Measurements from ENCODE around the gene NCR3LG1. TPM values are rescaled to one million over a fixed set of nuclear protein-coding genes. Genes with fewer than 3 reads are reported as not detected.

The NCR3LG1 gene
- total RNA-seq, 1 donor from 2014 or later = 1.2 TPM

DNA sequence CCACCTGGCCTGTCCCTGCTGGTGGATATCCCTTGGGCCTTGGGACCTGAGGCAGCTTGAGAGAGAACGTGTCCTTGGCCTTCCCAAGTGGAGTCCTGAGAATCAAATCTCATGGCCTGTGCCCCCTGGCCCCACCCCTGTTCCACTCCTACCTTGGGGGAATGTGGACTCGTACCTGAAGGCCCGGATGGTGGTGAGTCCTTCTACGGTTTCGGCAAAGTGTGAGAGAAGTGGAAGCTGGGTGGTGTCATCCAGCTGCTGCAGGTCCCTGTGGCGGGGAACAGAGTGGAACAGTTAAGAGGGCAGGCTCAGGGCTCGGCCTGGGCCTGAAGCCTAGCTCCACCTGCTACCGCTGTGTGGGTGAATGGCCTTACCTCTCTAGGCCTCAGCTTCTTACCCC is 50.9 kb downstream of the NCR3LG1 start:
- no peak for DNase-seq (ENCODE audit: low read depth)
- no peak for TF ChIP-seq CTCF (conservative IDR thresholded peaks at IDR 0.05; ENCODE audit: low read depth, low read length)
- no peak overlapping the region for H3K4me3 ChIP-seq (ENCODE audit: low read depth, low read length)

DNA sequence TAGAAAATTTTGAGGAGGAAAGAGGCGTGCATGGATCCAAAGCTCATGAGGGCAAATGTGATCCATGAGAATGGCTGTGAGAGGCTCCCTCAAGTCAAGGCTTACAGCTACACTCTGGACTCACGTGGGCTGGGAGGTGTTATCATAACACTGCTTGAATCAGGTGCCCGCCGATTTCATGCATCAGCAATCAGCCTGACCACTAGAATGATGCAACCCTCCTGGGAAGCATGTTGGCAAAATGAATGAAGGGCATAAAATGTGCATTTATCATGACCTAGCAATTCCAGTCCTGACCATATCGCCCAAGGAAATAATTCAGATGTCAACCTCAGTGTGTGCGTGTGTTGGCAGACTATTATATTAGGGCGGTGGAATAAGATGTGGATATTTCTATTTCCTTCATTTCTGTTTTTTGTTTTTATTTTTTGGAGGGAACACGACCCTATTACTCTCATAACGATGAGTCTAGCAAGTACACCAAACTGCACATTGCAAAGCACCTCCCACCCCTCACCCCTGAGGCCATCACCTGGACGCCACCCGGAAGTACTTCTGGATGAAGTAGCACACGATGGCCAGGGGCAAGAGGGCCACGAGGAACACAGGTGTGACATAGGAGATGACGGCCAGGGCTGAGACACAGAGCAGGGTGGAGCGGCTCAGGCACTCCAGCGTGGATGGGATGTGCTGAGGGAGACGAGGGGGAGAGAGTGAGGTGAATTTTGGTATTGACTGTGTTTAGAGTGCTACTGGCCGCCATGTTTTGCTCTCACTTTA is 52.6 kb downstream of the NCR3LG1 start:
- H3K4me3 ChIP-seq (ENCODE audit: low read depth, low read length) = no peak overlapping the region
- no peak for TF ChIP-seq CTCF (conservative IDR thresholded peaks at IDR 0.05; ENCODE audit: low read depth, low read length)
- DNase-seq (ENCODE audit: low read depth) = peak; percentile 82

GRCh38 chr11:17405232-17406005 is 53.8 kb downstream of the NCR3LG1 start:
- TF ChIP-seq CTCF (conservative IDR thresholded peaks at IDR 0.05; ENCODE audit: low read depth, low read length) = peak; percentile 41
- peak; percentile 56 for DNase-seq (ENCODE audit: low read depth)
- H3K4me3 ChIP-seq (ENCODE audit: low read depth, low read length) = no peak overlapping the region

DNA sequence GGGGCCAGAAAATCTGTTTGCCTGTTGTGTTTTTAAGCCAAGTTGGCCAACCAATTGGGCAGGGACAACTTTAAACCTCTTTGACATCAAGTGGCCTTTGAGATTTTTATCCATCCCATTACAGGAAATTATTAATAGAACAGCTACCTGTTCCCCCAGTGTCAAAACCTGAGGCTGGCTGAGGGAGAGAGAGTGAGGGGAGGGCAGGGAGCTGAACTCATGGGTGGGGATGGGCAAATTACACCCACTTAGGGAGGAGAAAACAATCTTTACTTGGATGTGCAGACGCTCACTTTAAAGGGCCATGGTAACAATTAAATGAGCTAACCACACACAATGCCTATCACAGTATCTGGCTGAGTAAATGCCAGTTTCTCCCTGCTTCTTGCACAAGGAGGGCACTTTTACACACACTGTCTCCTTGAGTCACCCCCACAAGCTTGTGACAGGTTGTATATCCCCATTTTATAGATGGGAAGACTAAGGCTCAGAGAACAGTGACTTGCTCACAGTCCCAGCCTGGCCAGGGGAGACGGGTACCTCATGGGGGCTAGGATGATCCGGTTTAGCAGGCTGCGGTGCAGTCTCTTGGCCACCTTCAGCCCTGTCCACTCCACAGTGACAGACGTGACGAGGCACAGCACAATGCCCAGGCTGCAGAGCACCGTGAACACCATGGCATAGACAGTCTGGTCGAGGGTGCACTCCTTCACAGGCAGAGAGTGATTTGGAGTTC is 54.6 kb downstream of the NCR3LG1 start:
- no peak overlapping the region for H3K4me3 ChIP-seq (ENCODE audit: low read depth, low read length)
- TF ChIP-seq CTCF (conservative IDR thresholded peaks at IDR 0.05; ENCODE audit: low read depth, low read length) = no peak
- DNase-seq (ENCODE audit: low read depth) = no peak

- no peak for TF ChIP-seq CTCF (conservative IDR thresholded peaks at IDR 0.05; ENCODE audit: low read depth, low read length)
- no peak overlapping the region for H3K4me3 ChIP-seq (ENCODE audit: low read depth, low read length)
- DNase-seq (ENCODE audit: low read depth) = no peak
Observed at GRCh38 chr11:17406818-17407149, 55.2 kb downstream of the NCR3LG1 start.

- no peak overlapping the region for H3K4me3 ChIP-seq (ENCODE audit: low read depth, low read length)
- DNase-seq (ENCODE audit: low read depth) = no peak
- no peak for TF ChIP-seq CTCF (conservative IDR thresholded peaks at IDR 0.05; ENCODE audit: low read depth, low read length)
Observed at GRCh38 chr11:17407575-17407974, 56.0 kb downstream of the NCR3LG1 start.
